ENCODE measurements around the gene RCOR1. TPM values are rescaled to one million over a fixed set of nuclear protein-coding genes. Genes with fewer than 3 reads are reported as not detected.

The RCOR1 gene
- polyA plus RNA-seq, 2 of the 4 experiments (the other 2 are of a cell fraction) = 17.7 to 24.7 TPM

DNA sequence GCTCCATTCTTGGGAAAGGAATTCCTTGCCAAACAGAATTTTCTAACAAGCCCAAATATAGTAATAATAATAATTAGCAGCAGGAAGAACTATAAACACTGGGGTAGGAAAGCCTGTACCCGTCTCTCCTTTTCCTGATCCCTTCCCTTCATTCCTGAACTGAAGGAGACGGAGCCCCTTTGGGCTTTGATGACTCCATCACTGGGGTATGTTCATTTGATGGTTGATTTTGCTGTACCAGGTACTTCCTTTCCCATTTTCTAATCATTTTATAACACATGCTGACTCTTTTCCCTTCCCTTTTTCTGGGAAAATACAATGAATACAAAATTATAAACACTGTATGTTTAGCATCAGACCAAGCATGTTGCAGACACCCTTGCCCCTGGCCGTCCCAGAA, 3.6 kb upstream of the RCOR1 start (continued):
- no peak for TF ChIP-seq HOXB5 (CRISPR knock-in tag; IDR thresholded peaks at IDR 0.05)
- TF ChIP-seq CBX2 (IDR thresholded peaks at IDR 0.05; ENCODE audit: borderline replicate concordance, low read depth) = no peak
- TF ChIP-seq, protein P1, sequence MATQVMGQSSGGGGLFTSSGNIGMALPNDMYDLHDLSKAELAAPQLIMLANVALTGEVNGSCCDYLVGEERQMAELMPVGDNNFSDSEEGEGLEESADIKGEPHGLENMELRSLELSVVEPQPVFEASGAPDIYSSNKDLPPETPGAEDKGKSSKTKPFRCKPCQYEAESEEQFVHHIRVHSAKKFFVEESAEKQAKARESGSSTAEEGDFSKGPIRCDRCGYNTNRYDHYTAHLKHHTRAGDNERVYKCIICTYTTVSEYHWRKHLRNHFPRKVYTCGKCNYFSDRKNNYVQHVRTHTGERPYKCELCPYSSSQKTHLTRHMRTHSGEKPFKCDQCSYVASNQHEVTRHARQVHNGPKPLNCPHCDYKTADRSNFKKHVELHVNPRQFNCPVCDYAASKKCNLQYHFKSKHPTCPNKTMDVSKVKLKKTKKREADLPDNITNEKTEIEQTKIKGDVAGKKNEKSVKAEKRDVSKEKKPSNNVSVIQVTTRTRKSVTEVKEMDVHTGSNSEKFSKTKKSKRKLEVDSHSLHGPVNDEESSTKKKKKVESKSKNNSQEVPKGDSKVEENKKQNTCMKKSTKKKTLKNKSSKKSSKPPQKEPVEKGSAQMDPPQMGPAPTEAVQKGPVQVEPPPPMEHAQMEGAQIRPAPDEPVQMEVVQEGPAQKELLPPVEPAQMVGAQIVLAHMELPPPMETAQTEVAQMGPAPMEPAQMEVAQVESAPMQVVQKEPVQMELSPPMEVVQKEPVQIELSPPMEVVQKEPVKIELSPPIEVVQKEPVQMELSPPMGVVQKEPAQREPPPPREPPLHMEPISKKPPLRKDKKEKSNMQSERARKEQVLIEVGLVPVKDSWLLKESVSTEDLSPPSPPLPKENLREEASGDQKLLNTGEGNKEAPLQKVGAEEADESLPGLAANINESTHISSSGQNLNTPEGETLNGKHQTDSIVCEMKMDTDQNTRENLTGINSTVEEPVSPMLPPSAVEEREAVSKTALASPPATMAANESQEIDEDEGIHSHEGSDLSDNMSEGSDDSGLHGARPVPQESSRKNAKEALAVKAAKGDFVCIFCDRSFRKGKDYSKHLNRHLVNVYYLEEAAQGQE (IDR thresholded peaks at IDR 0.05) = no peak

DNA sequence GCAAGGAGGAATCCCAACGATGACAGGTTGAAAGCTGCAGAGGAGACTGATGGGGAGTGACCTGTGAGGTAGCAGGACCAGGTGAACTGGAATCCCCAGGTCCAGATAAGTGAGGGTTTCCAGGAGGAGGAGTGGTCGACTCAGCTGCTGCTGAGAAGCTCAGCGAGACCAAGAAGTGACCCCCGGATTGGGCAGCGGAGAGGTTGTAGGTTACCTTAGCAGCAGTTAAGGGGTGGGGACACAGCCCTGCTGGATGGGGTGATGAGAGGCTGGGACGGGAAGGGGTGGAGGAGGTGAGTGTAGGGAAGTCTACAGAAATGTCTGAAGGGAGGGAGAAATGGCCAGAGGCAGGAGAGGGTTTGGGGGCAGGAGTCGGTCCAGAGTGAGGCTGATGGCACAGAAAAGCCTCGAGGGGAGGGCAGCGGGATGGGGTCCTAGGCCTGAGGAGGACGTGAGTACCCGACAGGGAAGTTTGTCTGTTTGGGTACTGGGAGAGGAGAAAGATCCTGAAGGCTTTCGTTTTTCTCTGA, 2.6 kb upstream of the RCOR1 start:
- no peak for ATAC-seq
- no peak for FAIRE-seq
- H3K4me3 ChIP-seq = no peak overlapping the region
- peaks cover 32% of the 10 kb centered on the region for H3K4me1 ChIP-seq
- TF ChIP-seq CBX2 (IDR thresholded peaks at IDR 0.05; ENCODE audit: borderline replicate concordance, low read depth) = no peak
- TF ChIP-seq FOSL2 (IDR thresholded peaks at IDR 0.05) = no peak
- TF ChIP-seq FOSL2 (CRISPR knock-in tag; IDR thresholded peaks at IDR 0.05) = no peak
- TF ChIP-seq, protein P2, sequence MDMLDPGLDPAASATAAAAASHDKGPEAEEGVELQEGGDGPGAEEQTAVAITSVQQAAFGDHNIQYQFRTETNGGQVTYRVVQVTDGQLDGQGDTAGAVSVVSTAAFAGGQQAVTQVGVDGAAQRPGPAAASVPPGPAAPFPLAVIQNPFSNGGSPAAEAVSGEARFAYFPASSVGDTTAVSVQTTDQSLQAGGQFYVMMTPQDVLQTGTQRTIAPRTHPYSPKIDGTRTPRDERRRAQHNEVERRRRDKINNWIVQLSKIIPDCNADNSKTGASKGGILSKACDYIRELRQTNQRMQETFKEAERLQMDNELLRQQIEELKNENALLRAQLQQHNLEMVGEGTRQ (IDR thresholded peaks at IDR 0.05) = no peak
- TF ChIP-seq NPAS2 (CRISPR knock-in tag; IDR thresholded peaks at IDR 0.05; ENCODE audit: borderline replicate concordance) = no peak
- TF ChIP-seq KDM5A (IDR thresholded peaks at IDR 0.05) = no peak
- no peak for TF ChIP-seq NFE2L2 (conservative IDR thresholded peaks at IDR 0.05; ENCODE audit: low read length)
- TF ChIP-seq ZFP36 (IDR thresholded peaks at IDR 0.05; ENCODE audit: borderline replicate concordance, partially characterized antibody) = no peak
- TF ChIP-seq, protein P3, sequence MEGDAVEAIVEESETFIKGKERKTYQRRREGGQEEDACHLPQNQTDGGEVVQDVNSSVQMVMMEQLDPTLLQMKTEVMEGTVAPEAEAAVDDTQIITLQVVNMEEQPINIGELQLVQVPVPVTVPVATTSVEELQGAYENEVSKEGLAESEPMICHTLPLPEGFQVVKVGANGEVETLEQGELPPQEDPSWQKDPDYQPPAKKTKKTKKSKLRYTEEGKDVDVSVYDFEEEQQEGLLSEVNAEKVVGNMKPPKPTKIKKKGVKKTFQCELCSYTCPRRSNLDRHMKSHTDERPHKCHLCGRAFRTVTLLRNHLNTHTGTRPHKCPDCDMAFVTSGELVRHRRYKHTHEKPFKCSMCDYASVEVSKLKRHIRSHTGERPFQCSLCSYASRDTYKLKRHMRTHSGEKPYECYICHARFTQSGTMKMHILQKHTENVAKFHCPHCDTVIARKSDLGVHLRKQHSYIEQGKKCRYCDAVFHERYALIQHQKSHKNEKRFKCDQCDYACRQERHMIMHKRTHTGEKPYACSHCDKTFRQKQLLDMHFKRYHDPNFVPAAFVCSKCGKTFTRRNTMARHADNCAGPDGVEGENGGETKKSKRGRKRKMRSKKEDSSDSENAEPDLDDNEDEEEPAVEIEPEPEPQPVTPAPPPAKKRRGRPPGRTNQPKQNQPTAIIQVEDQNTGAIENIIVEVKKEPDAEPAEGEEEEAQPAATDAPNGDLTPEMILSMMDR (IDR thresholded peaks at IDR 0.05) = no peak
- TF ChIP-seq BHLHE40 (IDR thresholded peaks at IDR 0.05; ENCODE audit: low read depth, low read length) = no peak
- no peak for TF ChIP-seq SREBF2 (IDR thresholded peaks at IDR 0.05)
- no peak for TF ChIP-seq EHMT2 (IDR thresholded peaks at IDR 0.05; ENCODE audit: low read depth)
- no peak for TF ChIP-seq JUNB (IDR thresholded peaks at IDR 0.05)
- TF ChIP-seq, protein P1 (IDR thresholded peaks at IDR 0.05) = no peak
- TF ChIP-seq CEBPB (IDR thresholded peaks at IDR 0.05) = no peak
- POLR2A ChIA-PET = interaction anchor here (2.4 kb wide), 1 partner anchor 64 kb away, joined by 23 read pairs; no protein-coding TSS in a partner anchor
- no peak overlapping the region; the same call in 1 of the 3 replicates for H3K4me2 ChIP-seq
- peak overlapping the region; percentile 96 to 98; a peak in 3 of 6 replicates for H3K27ac ChIP-seq
- CTCF ChIA-PET = interaction anchor here (0.6 to 4.4 kb wide), 5 partner anchors 11 to 499 kb away, joined by 3 to 39 read pairs (median 3); no protein-coding TSS in a partner anchor
- WGBS (ENCODE audit: missing lambda C conversion rate) = 77% methylated on average over 12 of the region's 12 CpGs
- DNase-seq (ENCODE audit: low read depth in 1 of 2, low spot score in 1 of 2) = no peak
- H3K9me3 ChIP-seq = no peaks in the 10 kb centered on the region

Measured in A549 (cell line).